Activated T-cell treated with anti-CD3 and anti-CD28 coated beads, Interleukin-2, amount 50 U/mL, for 4 hours (primary cell): ENCODE data around the gene RAB14. TPM values are rescaled to one million over a fixed set of nuclear protein-coding genes. Genes with fewer than 3 reads are reported as not detected.
A peak's percentile ranks its signal among the peaks of the same experiment; 100 is the strongest.
"Not testable (repeated sequence)": the region's sequence is repeated elsewhere in the genome, so short reads cannot be mapped to it uniquely, and the experiment has no call there.

Experiments used
- ATAC-seq, 2 donors: fragments of 200-7000 bp; cut with Tn5 transposase; one replicate each; pipeline ENCODE4 v1.10.0; 2021
- DNase-seq: peaks from one replicate; pipeline ENCODE4 v3.0.0-alpha.2; 2020
- H3K27me3 Mint-ChIP-seq: one replicate; pipeline ENCODE4 v1.8.0; 2021; ENCODE audit warnings: low read depth, mixed read lengths
- H3K36me3 Mint-ChIP-seq: one replicate; pipeline ENCODE4 v1.8.0; 2022; ENCODE audit warnings: mixed read lengths; ENCODE audit not compliant: insufficient read depth
- H3K4me1 Mint-ChIP-seq: one replicate; pipeline ENCODE4 v1.8.0; 2021; ENCODE audit warnings: low read depth, mixed read lengths
- H3K4me3 Mint-ChIP-seq: one replicate; pipeline ENCODE4 v1.8.0; 2021; ENCODE audit warnings: mild to moderate bottlenecking, moderate library complexity, mixed read lengths
- H3K9me3 Mint-ChIP-seq: one replicate; pipeline ENCODE4 v1.8.0; 2021; ENCODE audit warnings: mixed read lengths
- total RNA-seq, 3 donors: library from RNA; stranded (reverse); gene quantifications; one replicate each; pipeline ENCODE4 v1.2.1, GENCODE V29; 2021

Gene RAB14
- total RNA-seq, 3 donors from 2014 or later, result 53.9 to 60.5 (median 59.6) TPM

DNA sequence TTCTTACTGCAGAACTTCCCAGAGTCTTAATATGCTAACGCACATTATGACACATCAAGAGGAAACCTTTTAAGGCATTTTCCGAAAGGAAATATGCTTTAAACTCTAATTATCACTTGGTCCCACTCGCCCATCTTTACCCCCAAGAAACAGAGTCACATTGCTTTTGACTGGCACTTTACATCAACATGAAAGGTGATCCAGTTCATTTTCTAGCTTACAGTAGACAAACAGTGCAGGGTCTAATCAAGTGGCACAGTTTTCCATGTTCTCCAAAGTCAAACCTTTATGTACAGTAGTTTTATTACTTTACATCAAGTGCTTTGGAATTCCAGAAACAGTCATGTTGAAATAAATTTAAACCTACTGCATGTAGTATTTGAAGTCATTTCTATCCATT, 12.0 kb downstream of the RAB14 start:
- H3K4me1 Mint-ChIP-seq, result peaks cover 80% of the 10 kb centered on the region
- no peaks in the 10 kb centered on the region for H3K9me3 Mint-ChIP-seq
- peaks cover 27% of the 10 kb centered on the region for H3K36me3 Mint-ChIP-seq

DNA sequence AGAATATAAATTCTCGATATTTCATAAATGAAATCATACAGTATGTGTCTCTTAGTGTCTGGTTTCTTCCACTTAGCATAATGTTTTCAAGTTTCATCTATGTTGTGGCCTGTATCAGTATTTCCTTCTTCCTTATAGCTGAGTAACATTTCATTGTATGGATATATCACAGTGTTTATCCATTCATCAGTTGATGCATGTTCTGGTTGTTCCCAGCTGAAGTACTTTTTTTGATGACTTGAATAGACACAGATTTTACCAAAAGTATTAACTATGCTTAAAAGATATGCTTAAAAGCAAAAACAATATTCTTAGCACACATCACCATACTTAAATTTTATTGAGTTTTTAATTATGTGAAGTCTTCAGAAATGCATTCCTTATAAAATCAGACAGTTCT, 12.7 kb downstream of the RAB14 start:
- Mint-ChIP-seq H3K27me3 (no peaks in the 10 kb centered on the region), H3K9me3 (no peaks in the 10 kb centered on the region), H3K4me3 (no peak overlapping the region), H3K4me1 (peaks cover 81% of the 10 kb centered on the region), H3K36me3 (peaks cover 27% of the 10 kb centered on the region)
- DNase-seq (no peak), ATAC-seq (no peak)

More for the DNA sequence above, 12.0 kb downstream of the RAB14 start:
- DNase-seq (no peak), ATAC-seq (no peak)
- Mint-ChIP-seq H3K4me3 (no peak overlapping the region), H3K27me3 (no peaks in the 10 kb centered on the region)

- peaks cover 32% of the 10 kb centered on the region for H3K36me3 Mint-ChIP-seq
- peaks cover 83% of the 10 kb centered on the region for H3K4me1 Mint-ChIP-seq
- H3K27me3 Mint-ChIP-seq, result no peaks in the 10 kb centered on the region
- DNase-seq (no peak), ATAC-seq (no peak)
- H3K9me3 Mint-ChIP-seq, result no peaks in the 10 kb centered on the region
- H3K4me3 Mint-ChIP-seq, result no peak overlapping the region
Observed at GRCh38 chr9:121187636-121188305, 13.9 kb downstream of the RAB14 start.

DNA sequence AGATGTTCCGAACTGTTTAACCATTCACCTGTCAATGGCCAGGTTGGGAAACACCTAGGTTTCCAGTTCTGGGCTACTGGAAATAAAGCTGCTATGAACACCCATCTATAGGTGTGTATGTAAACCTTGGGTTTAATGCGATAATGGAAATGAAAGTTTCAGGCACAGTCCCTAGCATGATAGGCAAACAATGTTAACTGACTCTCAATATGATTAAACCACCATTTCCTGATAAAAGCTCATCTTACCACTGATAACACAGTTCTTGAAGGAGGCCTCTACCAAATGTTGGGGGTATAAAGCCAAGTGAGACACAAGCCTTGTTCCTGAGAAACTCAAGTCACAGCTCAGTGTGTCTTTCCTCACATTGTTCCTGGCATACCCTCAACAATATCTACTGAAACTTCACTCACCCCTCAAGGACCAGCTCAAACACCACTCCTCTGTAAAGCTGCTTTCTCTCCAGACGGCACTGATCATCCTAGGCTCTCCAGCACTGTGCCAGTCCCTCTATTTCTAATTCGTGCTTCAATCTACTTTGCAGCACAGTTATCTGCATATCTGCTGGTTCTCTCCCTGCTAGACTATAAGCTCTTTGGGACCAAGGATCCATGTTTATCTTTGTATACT, 15.8 kb downstream of the RAB14 start:
- peak; percentile 68 to 75 for ATAC-seq
- Mint-ChIP-seq H3K27me3 (no peaks in the 10 kb centered on the region), H3K4me1 (peaks cover 69% of the 10 kb centered on the region)

DNA sequence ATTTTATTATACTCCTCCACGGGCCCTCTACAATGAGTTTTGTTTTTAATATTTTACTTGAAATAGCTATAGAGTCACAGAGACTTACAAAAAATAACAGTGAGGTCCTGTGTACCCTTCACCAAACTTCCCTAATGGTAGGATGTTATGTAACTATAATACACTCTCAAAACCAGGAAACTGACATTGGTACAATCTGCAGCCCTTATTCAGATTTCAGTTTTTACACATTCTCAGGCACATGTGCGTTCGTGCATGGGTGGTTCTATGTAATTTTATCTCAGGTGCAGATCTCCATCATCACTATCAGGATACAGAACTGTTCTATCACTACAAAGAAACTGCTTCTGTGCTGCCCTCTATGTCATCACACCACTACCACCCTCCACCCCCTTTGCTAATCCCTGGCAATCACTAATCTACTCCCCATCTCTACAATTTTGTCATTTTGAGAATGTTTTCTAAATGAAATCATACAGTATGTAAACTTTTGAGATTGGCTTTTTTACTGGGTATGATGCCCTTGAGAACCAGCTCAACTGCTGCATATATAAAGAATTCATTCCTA, 16.4 kb downstream of the RAB14 start:
- Mint-ChIP-seq H3K36me3 (peaks cover 36% of the 10 kb centered on the region), H3K9me3 (no peaks in the 10 kb centered on the region), H3K27me3 (no peaks in the 10 kb centered on the region), H3K4me3 (no peak overlapping the region), H3K4me1 (peaks cover 63% of the 10 kb centered on the region)
- DNase-seq (no peak), ATAC-seq (peak; percentile 27 to 54)

More for the DNA sequence above, 15.8 kb downstream of the RAB14 start:
- H3K9me3 Mint-ChIP-seq, result no peaks in the 10 kb centered on the region
- peak overlapping the region; percentile 3 for H3K4me3 Mint-ChIP-seq
- peaks cover 39% of the 10 kb centered on the region for H3K36me3 Mint-ChIP-seq
- no peak for DNase-seq

DNA sequence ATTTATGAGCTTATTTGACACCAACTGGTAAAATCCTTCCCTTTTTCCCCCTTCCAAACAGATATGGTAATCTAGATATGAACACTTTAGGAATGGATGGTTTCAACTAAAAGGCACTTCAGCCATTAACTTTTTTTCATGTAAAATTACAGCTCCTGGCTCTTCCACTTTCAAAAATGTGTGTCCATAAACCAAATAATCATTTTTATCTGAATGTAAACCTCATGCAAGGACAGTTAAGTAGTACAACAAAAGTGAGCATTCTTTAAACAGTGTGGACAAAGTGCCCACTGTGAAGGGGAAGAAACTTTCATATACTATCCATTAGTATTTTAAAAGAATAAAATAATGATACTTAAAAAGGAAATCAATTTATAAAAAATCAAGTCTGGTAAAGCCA, 17.2 kb downstream of the RAB14 start:
- Mint-ChIP-seq H3K27me3 (no peaks in the 10 kb centered on the region), H3K9me3 (no peaks in the 10 kb centered on the region), H3K4me1 (peaks cover 57% of the 10 kb centered on the region), H3K36me3 (peaks cover 36% of the 10 kb centered on the region), H3K4me3 (no peak overlapping the region)
- DNase-seq (no peak), ATAC-seq (no peak)

DNA sequence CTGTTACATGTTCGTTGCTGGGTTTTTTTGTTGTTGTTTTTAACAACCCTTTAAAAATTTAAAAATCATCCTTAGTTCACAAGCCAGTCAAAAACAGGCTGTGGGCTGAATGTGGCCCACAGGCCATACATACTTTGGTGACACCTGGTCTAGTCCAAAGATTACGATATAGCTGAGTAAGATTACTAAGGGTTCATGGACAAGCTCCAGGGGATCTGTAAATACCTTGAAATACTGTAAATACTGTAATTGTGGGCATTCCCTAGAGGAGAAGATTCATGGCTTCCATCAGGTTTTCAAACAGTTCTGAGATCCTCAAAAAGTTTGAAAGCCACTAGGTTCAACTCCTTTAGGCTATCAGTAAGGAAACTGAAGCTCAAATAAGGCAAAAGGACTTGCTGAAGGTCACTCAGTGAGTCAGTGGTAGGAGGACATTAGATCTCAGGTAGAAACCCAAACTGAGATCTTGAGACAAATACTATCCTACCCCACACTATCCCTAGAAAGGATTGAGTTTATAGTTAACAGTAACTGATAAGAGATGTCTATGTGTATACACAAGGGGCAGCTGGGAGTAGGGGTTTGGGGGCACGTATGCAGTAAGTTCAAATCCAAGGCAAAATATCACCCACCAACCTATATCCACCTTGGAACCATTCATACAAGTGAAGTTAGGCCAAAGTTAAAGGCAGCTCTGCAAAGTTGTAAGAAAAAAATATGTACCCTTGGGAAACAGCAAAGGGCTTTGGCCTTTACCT, 17.8 kb downstream of the RAB14 start:
- Mint-ChIP-seq H3K4me1 (peaks cover 51% of the 10 kb centered on the region), H3K9me3 (no peaks in the 10 kb centered on the region), H3K36me3 (peaks cover 34% of the 10 kb centered on the region), H3K27me3 (no peaks in the 10 kb centered on the region), H3K4me3 (no peak overlapping the region)
- DNase-seq (no peak), ATAC-seq (no peak)

- Mint-ChIP-seq H3K27me3 (no peaks in the 10 kb centered on the region), H3K4me3 (no peak overlapping the region), H3K9me3 (no peaks in the 10 kb centered on the region), H3K36me3 (peaks cover 36% of the 10 kb centered on the region), H3K4me1 (peaks cover 47% of the 10 kb centered on the region)
- DNase-seq (no peak), ATAC-seq (no peak)
Observed at GRCh38 chr9:121182989-121183388, 18.7 kb downstream of the RAB14 start.

DNA sequence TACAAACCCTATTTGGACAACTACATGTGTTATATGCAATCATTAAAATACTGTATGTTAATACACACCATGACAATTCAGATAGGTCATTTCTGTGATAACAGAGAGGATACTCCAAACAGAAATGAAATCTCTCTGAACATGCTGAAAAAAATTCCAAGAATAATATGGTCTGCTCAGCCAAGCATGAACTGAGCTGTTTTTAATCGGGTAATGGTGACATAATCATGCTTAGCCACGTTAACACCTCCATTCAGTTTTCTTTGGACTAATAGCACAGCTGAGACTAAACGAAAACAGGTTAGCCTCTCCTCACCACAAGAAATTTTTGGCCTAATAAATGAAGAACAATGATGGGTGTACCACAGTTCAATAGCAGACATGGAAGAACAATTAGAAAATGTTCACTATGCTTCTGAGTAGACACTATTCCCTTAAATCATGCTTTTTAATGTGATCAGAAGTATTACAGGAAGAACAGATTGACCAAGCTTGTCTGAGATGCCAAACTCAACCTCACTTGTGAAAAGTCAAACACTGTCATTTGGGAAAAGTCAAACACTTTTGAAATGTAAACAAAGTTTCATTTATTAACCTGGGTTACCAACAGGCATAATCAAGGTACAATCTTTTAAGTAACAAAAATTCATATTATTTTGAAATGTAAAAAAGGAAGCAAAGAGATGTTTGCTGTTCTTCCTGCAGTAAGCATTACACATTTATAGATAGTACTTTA, 19.4 kb downstream of the RAB14 start:
- Mint-ChIP-seq H3K4me1 (peaks cover 40% of the 10 kb centered on the region), H3K27me3 (no peaks in the 10 kb centered on the region), H3K4me3 (no peak overlapping the region), H3K36me3 (peaks cover 41% of the 10 kb centered on the region), H3K9me3 (no peaks in the 10 kb centered on the region)
- no peak for ATAC-seq
- DNase-seq, result no peak

- no peak for DNase-seq
- no peak for ATAC-seq
- Mint-ChIP-seq H3K36me3 (peaks cover 37% of the 10 kb centered on the region), H3K4me1 (peaks cover 22% of the 10 kb centered on the region), H3K4me3 (no peak overlapping the region), H3K27me3 (no peaks in the 10 kb centered on the region), H3K9me3 (no peaks in the 10 kb centered on the region)
Observed at GRCh38 chr9:121179930-121180681, 21.6 kb downstream of the RAB14 start.

- H3K4me3 Mint-ChIP-seq, H3K9me3 Mint-ChIP-seq, ATAC-seq, H3K27me3 Mint-ChIP-seq, DNase-seq: not testable (repeated sequence)
- peaks cover 16% of the 10 kb centered on the region for H3K4me1 Mint-ChIP-seq
- peaks cover 41% of the 10 kb centered on the region for H3K36me3 Mint-ChIP-seq
Observed at GRCh38 chr9:121179373-121179721, 22.3 kb downstream of the RAB14 start.

- Mint-ChIP-seq H3K36me3 (peaks cover 44% of the 10 kb centered on the region), H3K4me3 (no peak overlapping the region), H3K4me1 (peaks cover 12% of the 10 kb centered on the region), H3K9me3 (no peaks in the 10 kb centered on the region), H3K27me3 (no peaks in the 10 kb centered on the region)
- DNase-seq, result no peak
- no peak for ATAC-seq
Observed at GRCh38 chr9:121178676-121179372, 22.8 kb downstream of the RAB14 start.

GRCh38 chr9:121173501-121173900, 28.2 kb downstream of the RAB14 start:
- H3K9me3 Mint-ChIP-seq, result no peaks in the 10 kb centered on the region
- no peak overlapping the region for H3K4me3 Mint-ChIP-seq
- ATAC-seq (no peak), DNase-seq (no peak)
- no peaks in the 10 kb centered on the region for H3K27me3 Mint-ChIP-seq
- peaks cover 10% of the 10 kb centered on the region for H3K4me1 Mint-ChIP-seq
- H3K36me3 Mint-ChIP-seq, result peaks cover 63% of the 10 kb centered on the region
